ENCODE results near the gene POP4. TPM values are rescaled to one million over a fixed set of nuclear protein-coding genes. Genes with fewer than 3 reads are reported as not detected.
A peak's percentile ranks its signal among the peaks of the same experiment; 100 is the strongest.

Gene POP4
- total RNA-seq, 1 donor from 2014 or later: 58.8 TPM

DNA sequence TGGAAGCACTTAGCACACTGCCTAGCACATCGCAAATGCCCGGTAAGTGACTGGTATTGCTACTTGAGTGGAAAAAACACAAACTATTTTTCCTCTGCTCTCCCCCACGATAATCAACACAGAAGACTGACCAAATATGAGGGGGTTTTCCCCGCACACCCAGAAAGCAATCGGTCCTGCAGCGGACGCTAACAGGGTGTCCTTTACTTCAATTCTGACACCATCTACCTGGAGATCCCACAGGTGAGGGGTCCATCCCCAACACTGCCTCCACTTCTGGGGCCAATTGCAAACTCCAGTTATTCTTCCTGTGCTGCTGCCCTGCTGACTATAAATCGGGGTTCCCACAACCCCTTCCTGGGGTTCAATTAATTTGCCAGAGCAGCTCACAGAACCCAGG, 33.0 kb downstream of the POP4 start:
- ATAC-seq (no peak), DNase-seq (no peak)
- TF ChIP-seq, protein P1, sequence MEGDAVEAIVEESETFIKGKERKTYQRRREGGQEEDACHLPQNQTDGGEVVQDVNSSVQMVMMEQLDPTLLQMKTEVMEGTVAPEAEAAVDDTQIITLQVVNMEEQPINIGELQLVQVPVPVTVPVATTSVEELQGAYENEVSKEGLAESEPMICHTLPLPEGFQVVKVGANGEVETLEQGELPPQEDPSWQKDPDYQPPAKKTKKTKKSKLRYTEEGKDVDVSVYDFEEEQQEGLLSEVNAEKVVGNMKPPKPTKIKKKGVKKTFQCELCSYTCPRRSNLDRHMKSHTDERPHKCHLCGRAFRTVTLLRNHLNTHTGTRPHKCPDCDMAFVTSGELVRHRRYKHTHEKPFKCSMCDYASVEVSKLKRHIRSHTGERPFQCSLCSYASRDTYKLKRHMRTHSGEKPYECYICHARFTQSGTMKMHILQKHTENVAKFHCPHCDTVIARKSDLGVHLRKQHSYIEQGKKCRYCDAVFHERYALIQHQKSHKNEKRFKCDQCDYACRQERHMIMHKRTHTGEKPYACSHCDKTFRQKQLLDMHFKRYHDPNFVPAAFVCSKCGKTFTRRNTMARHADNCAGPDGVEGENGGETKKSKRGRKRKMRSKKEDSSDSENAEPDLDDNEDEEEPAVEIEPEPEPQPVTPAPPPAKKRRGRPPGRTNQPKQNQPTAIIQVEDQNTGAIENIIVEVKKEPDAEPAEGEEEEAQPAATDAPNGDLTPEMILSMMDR (IDR thresholded peaks at IDR 0.05): no peak

GRCh38 chr19:29640231-29640630, 34.1 kb downstream of the POP4 start:
- no peaks in the 10 kb centered on the region for H3K36me3 ChIP-seq
- H3K9me3 ChIP-seq: no peaks in the 10 kb centered on the region
- no peak overlapping the region for H3K27ac ChIP-seq
- no peaks in the 10 kb centered on the region for H3K27me3 ChIP-seq
- H3K4me3 ChIP-seq: no peak overlapping the region
- TF ChIP-seq, protein P1 (IDR thresholded peaks at IDR 0.05): no peak
- ATAC-seq (no peak), DNase-seq (peak; percentile 34)
- intact Hi-C loops (cut with DNase I): no loop called here
- peaks cover 1% of the 10 kb centered on the region for H3K4me1 ChIP-seq

More for the DNA sequence above, 33.0 kb downstream of the POP4 start:
- H3K27me3 ChIP-seq: no peaks in the 10 kb centered on the region
- H3K27ac ChIP-seq: no peak overlapping the region
- intact Hi-C loops (cut with DNase I): no loop called here
- H3K9me3 ChIP-seq: no peaks in the 10 kb centered on the region
- H3K4me1 ChIP-seq: no peaks in the 10 kb centered on the region
- H3K4me3 ChIP-seq: no peak overlapping the region
- no peaks in the 10 kb centered on the region for H3K36me3 ChIP-seq

DNA sequence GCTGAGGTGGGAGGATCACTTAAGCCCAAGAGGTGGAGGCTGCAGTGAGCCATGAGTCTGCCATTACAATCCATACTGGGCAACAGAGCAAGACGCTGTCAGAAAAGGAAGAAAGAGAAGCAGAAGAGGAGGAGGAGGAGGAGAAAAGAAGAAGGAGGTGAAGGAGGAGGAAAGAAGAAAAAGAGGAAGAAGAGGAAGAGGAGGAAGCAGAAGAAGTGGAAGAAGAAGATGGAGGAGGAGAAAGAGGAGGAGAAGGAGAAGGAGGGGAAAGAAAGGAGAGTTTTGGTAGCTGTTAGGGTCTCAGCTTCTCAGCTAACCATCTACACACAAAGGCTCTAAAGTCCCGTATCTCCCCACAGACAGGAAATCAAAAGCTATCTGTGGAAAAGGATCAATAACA, 35.5 kb downstream of the POP4 start:
- H3K27ac ChIP-seq: no peak overlapping the region
- H3K4me1 ChIP-seq: peaks cover 12% of the 10 kb centered on the region
- no peak overlapping the region for H3K4me3 ChIP-seq
- intact Hi-C loops (cut with DNase I): no loop called here
- TF ChIP-seq, protein P1 (IDR thresholded peaks at IDR 0.05): no peak
- no peaks in the 10 kb centered on the region for H3K27me3 ChIP-seq
- DNase-seq (no peak), ATAC-seq (no peak)
- no peaks in the 10 kb centered on the region for H3K9me3 ChIP-seq
- no peaks in the 10 kb centered on the region for H3K36me3 ChIP-seq

DNA sequence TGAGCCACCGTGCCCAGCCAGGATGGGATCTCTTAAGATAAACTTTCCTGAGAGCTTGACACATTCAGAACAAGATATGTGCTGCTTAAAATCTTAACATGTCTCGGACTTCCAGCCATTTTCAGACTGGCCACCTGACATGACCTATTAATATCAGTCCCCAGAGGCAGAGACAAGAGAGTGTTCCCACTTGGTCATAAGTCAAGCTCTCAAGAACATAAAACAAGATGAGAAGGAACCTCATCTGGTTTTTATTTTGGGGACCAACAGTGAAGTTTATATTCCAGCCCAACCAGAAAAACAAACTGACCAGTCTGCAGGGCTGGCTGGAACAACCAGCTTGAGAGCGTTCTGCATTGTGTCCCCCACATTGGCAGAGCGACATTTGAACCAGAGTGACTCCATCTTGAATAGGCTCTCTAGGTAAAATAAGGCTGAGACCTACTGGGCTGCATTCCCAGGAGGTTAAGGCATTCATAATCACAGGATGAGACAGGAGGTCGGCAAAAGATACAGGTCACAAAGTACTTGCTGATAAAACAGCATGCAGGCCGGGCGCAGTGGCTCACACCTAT, 37.4 kb downstream of the POP4 start:
- TF ChIP-seq, protein P1 (IDR thresholded peaks at IDR 0.05): no peak
- DNase-seq (no peak), ATAC-seq (no peak)
- no peaks in the 10 kb centered on the region for H3K27me3 ChIP-seq
- H3K4me1 ChIP-seq: peaks cover 12% of the 10 kb centered on the region
- intact Hi-C loops (cut with DNase I): no loop called here
- no peaks in the 10 kb centered on the region for H3K36me3 ChIP-seq
- no peak overlapping the region for H3K4me3 ChIP-seq
- no peak overlapping the region for H3K27ac ChIP-seq
- no peaks in the 10 kb centered on the region for H3K9me3 ChIP-seq

DNA sequence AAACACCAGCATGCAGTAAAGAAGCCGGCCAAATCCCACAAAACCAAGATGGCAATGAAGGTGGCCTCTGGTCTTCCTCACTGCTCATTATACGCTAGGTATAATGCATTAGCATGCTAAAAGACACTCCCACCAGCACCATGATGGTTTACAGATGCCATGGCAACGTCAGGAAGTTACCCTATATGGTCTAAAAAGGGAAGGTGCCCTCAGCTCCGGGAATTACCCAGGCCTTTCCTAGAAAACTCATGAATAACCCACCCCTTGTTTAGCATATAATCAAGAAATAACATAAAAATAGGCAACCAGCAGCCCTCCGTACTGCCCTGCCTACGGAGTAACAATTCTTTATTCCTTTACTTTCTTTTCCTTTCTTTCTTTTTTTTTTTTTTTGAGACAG, 38.1 kb downstream of the POP4 start:
- DNase-seq (no peak), ATAC-seq (no peak)
- intact Hi-C loops (cut with DNase I): no loop called here
- Histone ChIP-seq H3K36me3 (no peaks in the 10 kb centered on the region), H3K27me3 (no peaks in the 10 kb centered on the region), H3K27ac (no peak overlapping the region), H3K4me3 (no peak overlapping the region), H3K9me3 (no peaks in the 10 kb centered on the region), H3K4me1 (peaks cover 12% of the 10 kb centered on the region)
- TF ChIP-seq, protein P1 (IDR thresholded peaks at IDR 0.05): no peak

DNA sequence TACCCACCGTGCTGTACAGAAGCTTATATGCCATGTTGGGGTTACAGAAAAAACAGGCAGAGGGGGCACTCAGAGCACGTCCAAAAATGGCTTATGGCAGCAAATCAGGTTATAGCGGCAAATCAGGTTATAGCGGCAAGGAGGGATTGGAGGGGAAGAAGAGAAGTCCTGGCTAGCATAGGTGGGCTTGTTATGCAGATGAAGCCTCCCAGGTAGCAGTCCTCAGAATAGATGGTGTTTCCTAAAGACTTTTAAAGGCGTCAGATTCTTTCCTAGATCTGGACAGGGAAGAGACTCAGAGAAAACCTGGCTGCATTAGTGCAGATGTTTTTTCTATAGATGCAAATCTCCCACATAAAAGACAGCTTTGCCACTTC, 39.4 kb downstream of the POP4 start:
- no peaks in the 10 kb centered on the region for H3K36me3 ChIP-seq
- no peaks in the 10 kb centered on the region for H3K9me3 ChIP-seq
- no peak for ATAC-seq
- no peak for DNase-seq
- TF ChIP-seq, protein P1 (IDR thresholded peaks at IDR 0.05): no peak
- H3K27ac ChIP-seq: no peak overlapping the region
- intact Hi-C loops (cut with DNase I): no loop called here
- H3K27me3 ChIP-seq: no peaks in the 10 kb centered on the region
- H3K4me1 ChIP-seq: peaks cover 12% of the 10 kb centered on the region
- no peak overlapping the region for H3K4me3 ChIP-seq
